Measurements from ENCODE around the gene LRRC25.

LRRC25 gene

GRCh38 chr19:18442941-18443340 is 45.5 kb upstream of the LRRC25 start:
- no peak overlapping the region for H2BK12ac ChIP-seq (ENCODE audit: low read length in 2 of 2)
- H3K4ac ChIP-seq (ENCODE audit: low read depth in 1 of 2, low read length in 2 of 2): no peak overlapping the region
- no peak overlapping the region for H3K4me2 ChIP-seq (ENCODE audit: low read length, poor library complexity, severe bottlenecking)
- H2AK5ac ChIP-seq (ENCODE audit: low read length, severe bottlenecking): no peak overlapping the region
- H3K27me3 ChIP-seq (ENCODE audit: control insufficient read depth in 1 of 2, insufficient read depth in 1 of 2, low read length in 2 of 2): no peaks in the 10 kb centered on the region
- no peak overlapping the region for H2BK15ac ChIP-seq (ENCODE audit: low read depth, poor library complexity, severe bottlenecking)
- no peak overlapping the region for H2BK120ac ChIP-seq (ENCODE audit: low read depth, low read length)
- DNase-seq: no peak
- H3K36me3 ChIP-seq (ENCODE audit: control insufficient read depth in 1 of 2, insufficient read depth in 2 of 2, low read depth in 1 of 2, low read length in 2 of 2): peaks cover 49 to 75% of the 10 kb centered on the region in 2 experiments
- 96% methylated on average over 12 of the region's 12 CpGs for WGBS
- no peak overlapping the region for H3K18ac ChIP-seq (ENCODE audit: low read depth in 1 of 2, low read length in 2 of 2)
- no peak overlapping the region for H3K14ac ChIP-seq (ENCODE audit: low read length in 2 of 2)
- no peak overlapping the region for H2AFZ ChIP-seq (ENCODE audit: low read depth, low read length)
- H4K8ac ChIP-seq (ENCODE audit: low read length): no peak overlapping the region
- H3K27ac ChIP-seq (ENCODE audit: low read length, poor library complexity, severe bottlenecking): no peak overlapping the region
- no peak overlapping the region for H2BK5ac ChIP-seq (ENCODE audit: low read depth, low read length, poor library complexity, severe bottlenecking)
- H3K9ac ChIP-seq (ENCODE audit: low read length): no peak overlapping the region
- no peak overlapping the region for H3K4me3 ChIP-seq (ENCODE audit: insufficient read depth in 1 of 2, low read depth in 1 of 2, low read length in 2 of 2)
- H3K23ac ChIP-seq (ENCODE audit: low read length in 2 of 2): no peak overlapping the region
- peaks cover 47% of the 10 kb centered on the region for H3K4me1 ChIP-seq (ENCODE audit: control insufficient read depth, insufficient read depth, low read depth, low read length)
- no peaks in the 10 kb centered on the region for H3K9me3 ChIP-seq (ENCODE audit: control insufficient read depth, low read length)
- no peak overlapping the region for H4K91ac ChIP-seq (ENCODE audit: low read length)
- H3K79me1 ChIP-seq (replicated peaks; ENCODE audit: low read length, poor library complexity, severe bottlenecking): peaks cover 31% of the 10 kb centered on the region

DNA sequence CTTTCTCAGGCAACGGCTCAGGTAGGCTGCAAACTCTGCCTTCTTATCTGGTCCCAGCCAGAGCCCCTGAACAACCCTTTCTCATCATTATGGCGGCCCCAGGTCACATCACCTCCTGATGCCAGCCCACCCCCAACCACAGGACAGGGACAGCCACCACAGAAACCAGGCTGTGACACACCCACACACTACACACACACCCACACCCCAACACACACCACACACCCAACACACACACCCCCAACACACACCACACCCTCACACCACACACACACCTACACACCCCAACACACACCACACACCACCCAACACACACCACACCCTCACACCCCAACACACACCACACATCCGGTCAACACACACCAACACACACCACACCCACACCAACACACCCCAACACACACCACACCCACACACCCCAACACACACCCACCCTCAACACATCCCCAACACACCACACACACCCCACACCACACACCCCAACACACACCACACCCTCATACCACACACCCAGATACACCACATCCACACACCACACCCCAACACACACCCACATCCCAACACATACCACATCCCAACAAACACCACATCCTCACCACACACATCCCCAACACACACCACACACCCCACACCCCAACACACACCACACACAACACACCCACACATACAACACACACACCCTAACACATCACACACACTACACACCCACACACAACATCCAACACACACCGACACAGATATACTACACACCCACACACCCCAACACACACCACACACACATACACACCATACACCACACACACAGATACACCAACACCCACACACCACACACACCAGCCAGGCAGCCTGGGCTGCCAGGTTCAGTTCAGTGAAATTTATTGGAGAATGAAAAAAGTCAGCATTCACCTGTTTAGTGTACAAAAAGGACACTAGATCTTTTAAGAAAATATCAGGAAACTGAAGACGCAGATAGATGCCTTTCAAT is 44.7 kb upstream of the LRRC25 start:
- H2BK5ac ChIP-seq (ENCODE audit: low read depth, low read length, poor library complexity, severe bottlenecking): no peak overlapping the region
- no peak overlapping the region for H3K27ac ChIP-seq (ENCODE audit: low read length, poor library complexity, severe bottlenecking)

GRCh38 chr19:18440936-18441803 is 43.7 kb upstream of the LRRC25 start:
- no peak for DNase-seq
- no peak overlapping the region for H3K23ac ChIP-seq (ENCODE audit: low read length in 2 of 2)
- no peaks in the 10 kb centered on the region for H3K9me3 ChIP-seq (ENCODE audit: control insufficient read depth, low read length)
- no peaks in the 10 kb centered on the region for H3K27me3 ChIP-seq (ENCODE audit: control insufficient read depth in 1 of 2, insufficient read depth in 1 of 2, low read length in 2 of 2)
- no peak overlapping the region for H3K27ac ChIP-seq (ENCODE audit: low read length, poor library complexity, severe bottlenecking)
- 93% methylated on average over 23 of the region's 23 CpGs for WGBS
- peaks cover 34 to 66% of the 10 kb centered on the region in 2 experiments for H3K36me3 ChIP-seq (ENCODE audit: control insufficient read depth in 1 of 2, insufficient read depth in 2 of 2, low read depth in 1 of 2, low read length in 2 of 2)
- no peak overlapping the region for H2BK5ac ChIP-seq (ENCODE audit: low read depth, low read length, poor library complexity, severe bottlenecking)
- H2BK12ac ChIP-seq (ENCODE audit: low read length in 2 of 2): no peak overlapping the region
- no peak overlapping the region for H3K18ac ChIP-seq (ENCODE audit: low read depth in 1 of 2, low read length in 2 of 2)
- no peak overlapping the region for H2BK15ac ChIP-seq (ENCODE audit: low read depth, poor library complexity, severe bottlenecking)
- no peak overlapping the region for H2BK120ac ChIP-seq (ENCODE audit: low read depth, low read length)
- H2AK5ac ChIP-seq (ENCODE audit: low read length, severe bottlenecking): no peak overlapping the region
- no peak overlapping the region for H3K4me3 ChIP-seq (ENCODE audit: insufficient read depth in 1 of 2, low read depth in 1 of 2, low read length in 2 of 2)
- H3K4me2 ChIP-seq (ENCODE audit: low read length, poor library complexity, severe bottlenecking): no peak overlapping the region
- no peak overlapping the region for H4K8ac ChIP-seq (ENCODE audit: low read length)
- H3K9ac ChIP-seq (ENCODE audit: low read length): no peak overlapping the region
- no peak overlapping the region for H2AFZ ChIP-seq (ENCODE audit: low read depth, low read length)
- peaks cover 50% of the 10 kb centered on the region for H3K4me1 ChIP-seq (ENCODE audit: control insufficient read depth, insufficient read depth, low read depth, low read length)
- H4K91ac ChIP-seq (ENCODE audit: low read length): no peak overlapping the region
- H3K14ac ChIP-seq (ENCODE audit: low read length in 2 of 2): peak overlapping the region in 1 of 2 experiments; percentile 35
- H3K4ac ChIP-seq (ENCODE audit: low read depth in 1 of 2, low read length in 2 of 2): no peak overlapping the region
- peaks cover 25% of the 10 kb centered on the region for H3K79me1 ChIP-seq (replicated peaks; ENCODE audit: low read length, poor library complexity, severe bottlenecking)

More for the DNA sequence above, 44.7 kb upstream of the LRRC25 start:
- Histone ChIP-seq H3K9ac (ENCODE audit: low read length) (no peak overlapping the region), H3K23ac (ENCODE audit: low read length in 2 of 2) (no peak overlapping the region), H2BK15ac (ENCODE audit: low read depth, poor library complexity, severe bottlenecking) (no peak overlapping the region), H2BK12ac (ENCODE audit: low read length in 2 of 2) (no peak overlapping the region), H4K8ac (ENCODE audit: low read length) (no peak overlapping the region), H3K27me3 (ENCODE audit: control insufficient read depth in 1 of 2, insufficient read depth in 1 of 2, low read length in 2 of 2) (no peaks in the 10 kb centered on the region), H4K91ac (ENCODE audit: low read length) (peak overlapping the region; percentile 11), H3K79me1 (replicated peaks; ENCODE audit: low read length, poor library complexity, severe bottlenecking) (peaks cover 27% of the 10 kb centered on the region), H2BK120ac (ENCODE audit: low read depth, low read length) (no peak overlapping the region), H3K4me1 (ENCODE audit: control insufficient read depth, insufficient read depth, low read depth, low read length) (peaks cover 50% of the 10 kb centered on the region), H3K4me2 (ENCODE audit: low read length, poor library complexity, severe bottlenecking) (no peak overlapping the region), H2AFZ (ENCODE audit: low read depth, low read length) (no peak overlapping the region), H2AK5ac (ENCODE audit: low read length, severe bottlenecking) (no peak overlapping the region), H3K4ac (ENCODE audit: low read depth in 1 of 2, low read length in 2 of 2) (no peak overlapping the region), H3K14ac (ENCODE audit: low read length in 2 of 2) (no peak overlapping the region), H3K18ac (ENCODE audit: low read depth in 1 of 2, low read length in 2 of 2) (no peak overlapping the region), H3K4me3 (ENCODE audit: insufficient read depth in 1 of 2, low read depth in 1 of 2, low read length in 2 of 2) (no peak overlapping the region), H3K9me3 (ENCODE audit: control insufficient read depth, low read length) (no peaks in the 10 kb centered on the region), H3K36me3 (ENCODE audit: control insufficient read depth in 1 of 2, insufficient read depth in 2 of 2, low read depth in 1 of 2, low read length in 2 of 2) (peaks cover 43 to 70% of the 10 kb centered on the region in 2 experiments)
- DNase-seq: no peak
- 82% methylated on average over 4 of the region's 5 CpGs for WGBS

DNA sequence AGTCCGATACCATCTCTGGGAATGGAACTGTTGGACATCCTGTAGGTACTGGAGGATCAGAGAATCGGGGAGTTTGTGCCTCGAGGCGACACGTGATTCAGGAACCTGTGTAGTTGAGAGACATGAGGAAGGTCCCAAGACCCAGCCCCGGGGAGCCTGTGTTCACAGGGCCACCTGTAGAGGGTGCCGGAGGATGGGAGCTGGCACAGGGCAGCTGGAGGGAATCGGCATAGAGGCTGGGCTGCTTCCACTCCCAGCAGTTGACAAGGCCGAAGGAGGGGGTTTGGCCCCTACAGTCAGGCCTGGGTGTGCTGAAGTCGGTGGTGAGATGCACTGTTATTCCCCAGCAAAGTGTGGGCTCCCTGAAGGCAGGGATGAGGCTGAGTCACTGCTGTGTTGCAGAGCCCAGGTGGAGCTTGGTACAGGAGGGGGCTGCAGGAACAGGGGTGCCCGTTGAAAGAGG is 43.0 kb upstream of the LRRC25 start:
- no peaks in the 10 kb centered on the region for H3K9me3 ChIP-seq (ENCODE audit: control insufficient read depth, low read length)
- no peak overlapping the region for H3K23ac ChIP-seq (ENCODE audit: low read length in 2 of 2)
- peaks cover 33 to 66% of the 10 kb centered on the region in 2 experiments for H3K36me3 ChIP-seq (ENCODE audit: control insufficient read depth in 1 of 2, insufficient read depth in 2 of 2, low read depth in 1 of 2, low read length in 2 of 2)
- no peak overlapping the region for H3K4ac ChIP-seq (ENCODE audit: low read depth in 1 of 2, low read length in 2 of 2)
- no peak overlapping the region for H3K4me2 ChIP-seq (ENCODE audit: low read length, poor library complexity, severe bottlenecking)
- H3K4me1 ChIP-seq (ENCODE audit: control insufficient read depth, insufficient read depth, low read depth, low read length): peaks cover 51% of the 10 kb centered on the region
- no peak overlapping the region for H2BK12ac ChIP-seq (ENCODE audit: low read length in 2 of 2)
- no peak overlapping the region for H2BK15ac ChIP-seq (ENCODE audit: low read depth, poor library complexity, severe bottlenecking)
- H4K8ac ChIP-seq (ENCODE audit: low read length): no peak overlapping the region
- H3K27me3 ChIP-seq (ENCODE audit: control insufficient read depth in 1 of 2, insufficient read depth in 1 of 2, low read length in 2 of 2): no peaks in the 10 kb centered on the region
- H2BK5ac ChIP-seq (ENCODE audit: low read depth, low read length, poor library complexity, severe bottlenecking): no peak overlapping the region
- H3K18ac ChIP-seq (ENCODE audit: low read depth in 1 of 2, low read length in 2 of 2): no peak overlapping the region
- no peak overlapping the region for H2AK5ac ChIP-seq (ENCODE audit: low read length, severe bottlenecking)
- no peak overlapping the region for H2BK120ac ChIP-seq (ENCODE audit: low read depth, low read length)
- 85% methylated on average over 11 of the region's 11 CpGs for WGBS
- no peak overlapping the region for H3K14ac ChIP-seq (ENCODE audit: low read length in 2 of 2)
- H3K9ac ChIP-seq (ENCODE audit: low read length): no peak overlapping the region
- no peak for DNase-seq
- H3K79me1 ChIP-seq (replicated peaks; ENCODE audit: low read length, poor library complexity, severe bottlenecking): peaks cover 18% of the 10 kb centered on the region
- H3K27ac ChIP-seq (ENCODE audit: low read length, poor library complexity, severe bottlenecking): no peak overlapping the region
- H3K4me3 ChIP-seq (ENCODE audit: insufficient read depth in 1 of 2, low read depth in 1 of 2, low read length in 2 of 2): no peak overlapping the region
- H2AFZ ChIP-seq (ENCODE audit: low read depth, low read length): no peak overlapping the region
- no peak overlapping the region for H4K91ac ChIP-seq (ENCODE audit: low read length)
